Nephron progenitor cell (in vitro differentiated cells): ENCODE measurements around the gene RNF182.

Experiments
- DNase-seq: peaks from one replicate; pipeline ENCODE4 v3.0.0; 2021
- H3K27ac Mint-ChIP-seq: 2 replicates; pipeline ENCODE4 v1.8.0; 2021; ENCODE audit warnings: mild to moderate bottlenecking, moderate library complexity, mixed read lengths
- H3K27me3 Mint-ChIP-seq: 2 replicates; pipeline ENCODE4 v1.8.0; 2021; ENCODE audit warnings: mild to moderate bottlenecking, low read depth, mixed read lengths; ENCODE audit not compliant: poor library complexity
- H3K36me3 Mint-ChIP-seq: 2 replicates; pipeline ENCODE4 v1.8.0; 2021; ENCODE audit warnings: low read depth, mixed read lengths
- H3K4me1 Mint-ChIP-seq: 2 replicates; pipeline ENCODE4 v1.8.0; 2021; ENCODE audit warnings: mixed read lengths
- H3K4me3 Mint-ChIP-seq: 2 replicates; pipeline ENCODE4 v1.8.0; 2021; ENCODE audit warnings: mild to moderate bottlenecking, moderate library complexity, mixed read lengths
- H3K9me3 Mint-ChIP-seq: 2 replicates; pipeline ENCODE4 v1.8.0; 2021; ENCODE audit warnings: mild to moderate bottlenecking, moderate library complexity, mixed read lengths
- CTCF ChIP-seq: fragments of 200-600 bp; sonication (generic); IDR thresholded peaks from 2 replicates; pipeline ENCODE4 v1.5.0; 2021; ENCODE audit warnings: antibody characterized with exemption

RNF182 gene

GRCh38 chr6:13992417-13993055 lies 67.8 kb downstream of the RNF182 start:
- no peaks in the 10 kb centered on the region for H3K27me3 Mint-ChIP-seq
- no peak overlapping the region for H3K4me3 Mint-ChIP-seq
- H3K9me3 Mint-ChIP-seq: no peaks in the 10 kb centered on the region
- no peaks in the 10 kb centered on the region for H3K4me1 Mint-ChIP-seq
- no peak for DNase-seq
- no peaks in the 10 kb centered on the region for H3K36me3 Mint-ChIP-seq
- no peak for TF ChIP-seq CTCF
- H3K27ac Mint-ChIP-seq: no peak overlapping the region

- Mint-ChIP-seq H3K4me3 (no peak overlapping the region), H3K4me1 (no peaks in the 10 kb centered on the region), H3K36me3 (no peaks in the 10 kb centered on the region), H3K27ac (no peak overlapping the region), H3K27me3 (no peaks in the 10 kb centered on the region), H3K9me3 (no peaks in the 10 kb centered on the region)
- TF ChIP-seq CTCF: no peak
- no peak for DNase-seq
Observed at GRCh38 chr6:13993416-13993815, 68.7 kb downstream of the RNF182 start.

- Mint-ChIP-seq H3K4me3 (no peak overlapping the region), H3K27me3 (peaks cover 2% of the 10 kb centered on the region), H3K27ac (no peak overlapping the region), H3K9me3 (no peaks in the 10 kb centered on the region), H3K4me1 (no peaks in the 10 kb centered on the region), H3K36me3 (no peaks in the 10 kb centered on the region)
- no peak for TF ChIP-seq CTCF
- DNase-seq: no peak
Observed at GRCh38 chr6:13998356-13998755, 73.6 kb downstream of the RNF182 start.

- Mint-ChIP-seq H3K4me1 (no peaks in the 10 kb centered on the region), H3K9me3 (no peaks in the 10 kb centered on the region), H3K36me3 (no peaks in the 10 kb centered on the region), H3K4me3 (no peak overlapping the region), H3K27ac (no peak overlapping the region), H3K27me3 (peaks cover 2% of the 10 kb centered on the region)
- DNase-seq: no peak
- no peak for TF ChIP-seq CTCF
Observed at GRCh38 chr6:14000901-14001300, 76.1 kb downstream of the RNF182 start.

GRCh38 chr6:14001329-14002012 lies 76.7 kb downstream of the RNF182 start:
- Mint-ChIP-seq H3K4me1 (no peaks in the 10 kb centered on the region), H3K4me3 (no peak overlapping the region), H3K27ac (peak overlapping the region; percentile 83), H3K9me3 (no peaks in the 10 kb centered on the region), H3K36me3 (no peaks in the 10 kb centered on the region), H3K27me3 (peaks cover 2% of the 10 kb centered on the region)
- no peak for TF ChIP-seq CTCF
- no peak for DNase-seq
